SK-N-SH treated with all-trans-retinoic acid at 6 μM for 48 hours (cell line): Measurements from ENCODE around the gene GPR85.

Experiments
- ATAC-seq: fragments of 200-7000 bp; cut with Tn5 transposase; 3 replicates; pipeline ENCODE4 v1.9.1; 2020; ENCODE audit warnings: mild to moderate bottlenecking, moderate library complexity
- ARNTL ChIP-seq: fragments of 450-650 bp; formaldehyde crosslinking; IDR thresholded peaks from 2 replicates; pipeline ENCODE4 v1.5.0; 2020; ENCODE audit warnings: low read depth, mild to moderate bottlenecking, moderate library complexity, borderline replicate concordance
- BACH2 ChIP-seq: fragments of 250-450 bp; sonication (Bioruptor Pico); IDR thresholded peaks from 2 replicates; pipeline ENCODE4 v1.9.0; 2021; ENCODE audit warnings: mild to moderate bottlenecking, borderline replicate concordance
- CREB5 ChIP-seq: fragments of 250-450 bp; sonication (Bioruptor Pico); IDR thresholded peaks from 2 replicates; pipeline ENCODE4 v1.5.1; 2020; ENCODE audit warnings: low read depth, mild to moderate bottlenecking, moderate library complexity
- CSDC2 ChIP-seq: fragments of 250-450 bp; sonication (Bioruptor Pico); IDR thresholded peaks from 2 replicates; pipeline ENCODE4 v1.5.0; 2020; ENCODE audit warnings: mild to moderate bottlenecking, moderate library complexity
- CSRNP3 ChIP-seq: fragments of 250-450 bp; sonication (Bioruptor Pico); IDR thresholded peaks from 2 replicates; pipeline ENCODE4 v1.5.1; 2021; ENCODE audit warnings: mild to moderate bottlenecking, moderate library complexity
- ESRRG ChIP-seq: fragments of 250-450 bp; sonication (Bioruptor Pico); IDR thresholded peaks from 2 replicates; pipeline ENCODE4 v1.6.1; 2021; ENCODE audit warnings: mild to moderate bottlenecking
- OSR1 ChIP-seq: fragments of 250-450 bp; sonication (Bioruptor Pico); IDR thresholded peaks from 2 replicates; pipeline ENCODE4 v1.8.0; 2022; ENCODE audit warnings: moderate library complexity, mild to moderate bottlenecking, inconsistent platforms
- PATZ1 ChIP-seq: fragments of 250-450 bp; sonication (Bioruptor Pico); IDR thresholded peaks from 2 replicates; pipeline ENCODE4 v1.8.0; 2020; ENCODE audit warnings: mild to moderate bottlenecking, moderate library complexity, borderline replicate concordance
- POU6F1 ChIP-seq: fragments of 250-450 bp; sonication (Bioruptor Pico); IDR thresholded peaks from 2 replicates; pipeline ENCODE4 v1.8.0; 2021; ENCODE audit warnings: low read depth, mild to moderate bottlenecking, moderate library complexity, borderline replicate concordance
- PPARA ChIP-seq: fragments of 250-450 bp; sonication (Bioruptor Pico); IDR thresholded peaks from 2 replicates; pipeline ENCODE4 v1.5.0; 2020; ENCODE audit warnings: mild to moderate bottlenecking, borderline replicate concordance
- RARB ChIP-seq: fragments of 250-450 bp; sonication (Bioruptor Pico); IDR thresholded peaks from 2 replicates; pipeline ENCODE4 v1.8.0; 2021; ENCODE audit warnings: mild to moderate bottlenecking, moderate library complexity
- SNAI2 ChIP-seq: fragments of 250-450 bp; sonication (Bioruptor Pico); IDR thresholded peaks from 2 replicates; pipeline ENCODE4 v1.5.0; 2020; ENCODE audit warnings: mild to moderate bottlenecking, moderate library complexity
- TCF4 ChIP-seq: fragments of 250-450 bp; sonication (Bioruptor Pico); IDR thresholded peaks from 2 replicates; pipeline ENCODE4 v1.8.0; 2021; ENCODE audit warnings: mild to moderate bottlenecking, moderate library complexity, borderline replicate concordance
- TOX ChIP-seq: fragments of 250-450 bp; sonication (Bioruptor Pico); IDR thresholded peaks from 2 replicates; pipeline ENCODE4 v1.8.0; 2021; ENCODE audit warnings: mild to moderate bottlenecking, moderate library complexity, borderline replicate concordance
- TSHZ2 ChIP-seq: fragments of 250-450 bp; sonication (Bioruptor Pico); IDR thresholded peaks from 2 replicates; pipeline ENCODE4 v1.5.0; 2020; ENCODE audit warnings: mild to moderate bottlenecking, moderate library complexity
- ZC3H10 ChIP-seq: fragments of 250-450 bp; sonication (Bioruptor Pico); IDR thresholded peaks from 2 replicates; pipeline ENCODE4 v1.5.1; 2021; ENCODE audit warnings: mild to moderate bottlenecking, moderate library complexity
- ZFP3 ChIP-seq: fragments of 250-450 bp; sonication (Bioruptor Pico); IDR thresholded peaks from 2 replicates; pipeline ENCODE4 v1.5.0; 2020; ENCODE audit warnings: mild to moderate bottlenecking, moderate library complexity
- ZNF565 ChIP-seq: fragments of 450-650 bp; formaldehyde crosslinking; conservative IDR thresholded peaks from 2 replicates; pipeline ENCODE4 v1.5.0; 2020; ENCODE audit warnings: low read depth, mild to moderate bottlenecking, moderate library complexity
- ZNF70 ChIP-seq: fragments of 450-650 bp; formaldehyde crosslinking; IDR thresholded peaks from 2 replicates; pipeline ENCODE4 v1.5.0; 2020; ENCODE audit warnings: mild to moderate bottlenecking, moderate library complexity
- ZNF8 ChIP-seq: fragments of 450-650 bp; formaldehyde crosslinking; IDR thresholded peaks from 2 replicates; pipeline ENCODE4 v1.5.0; 2020; ENCODE audit warnings: mild to moderate bottlenecking, moderate library complexity

The GPR85 gene

GRCh38 chr7:113084496-113085172, 2.0 kb downstream of the GPR85 start:
- no peak for ATAC-seq
- TF ChIP-seq TOX (CRISPR knock-in tag) (no peak), CREB5 (CRISPR knock-in tag) (no peak), SNAI2 (CRISPR knock-in tag) (no peak), CSRNP3 (CRISPR knock-in tag) (no peak), PPARA (CRISPR knock-in tag) (no peak), RARB (no peak), CSDC2 (no peak), ARNTL (no peak), ZFP3 (no peak), TCF4 (no peak), ZNF70 (CRISPR knock-in tag) (no peak), BACH2 (CRISPR knock-in tag) (no peak), ZNF8 (CRISPR knock-in tag) (no peak), ESRRG (CRISPR knock-in tag) (no peak), PATZ1 (no peak), TSHZ2 (CRISPR knock-in tag) (no peak), ZC3H10 (CRISPR knock-in tag) (no peak), POU6F1 (no peak)

GRCh38 chr7:113083816-113084495, 2.7 kb downstream of the GPR85 start:
- TF ChIP-seq ZNF565 (CRISPR knock-in tag): no peak
- TF ChIP-seq ZNF70 (CRISPR knock-in tag): no peak
- no peak for TF ChIP-seq TCF4

GRCh38 chr7:113083132-113083815, 3.4 kb downstream of the GPR85 start:
- no peak for TF ChIP-seq CSDC2
- TF ChIP-seq BACH2 (CRISPR knock-in tag): no peak
- no peak for TF ChIP-seq TOX (CRISPR knock-in tag)
- TF ChIP-seq OSR1: no peak
- no peak for TF ChIP-seq TCF4
- TF ChIP-seq TSHZ2 (CRISPR knock-in tag): no peak
- no peak for TF ChIP-seq POU6F1
- TF ChIP-seq ZFP3: no peak
- no peak for TF ChIP-seq RARB
- no peak for ATAC-seq

More at GRCh38 chr7:113083816-113084495, 2.7 kb downstream of the GPR85 start:
- ATAC-seq: no peak
